Sciatic nerve (tissue), 2 donors: ENCODE results near the gene ISG20L2. TPM values are rescaled to one million over a fixed set of nuclear protein-coding genes. Genes with fewer than 3 reads are reported as not detected.

Source experiments
- ATAC-seq: fragments of 200-7000 bp; cut with Tn5 transposase; one replicate; pipeline ENCODE4 v1.9.1; 2020; ENCODE audit warnings: mild to moderate bottlenecking, moderate library complexity
- DNase-seq: peaks from one replicate; pipeline ENCODE4 v3.0.0-alpha.2; 2020; ENCODE audit warnings: low spot score
- intact Hi-C: fragments of 100-400 bp; cut with DNase I; formaldehyde crosslinking; loops from one replicate; pipeline ENCODE4 v1.14.2; 2022
- total RNA-seq: library from RNA; stranded (reverse); fragmentation: NEBNext Ultra II Directional; extraction: Animal tissue kit (Norgen Biotek cat#: 25700); gene quantifications from one replicate; pipeline ENCODE4 v1.2.1, GENCODE V29; 2021
- donor health status: DM: no; HTN: no; CAD: no.
- donor health status: DM: no; HTN: no; CAD: no.

ISG20L2 gene
- total RNA-seq, 1 donor from 2014 or later: 19.4 TPM

DNA sequence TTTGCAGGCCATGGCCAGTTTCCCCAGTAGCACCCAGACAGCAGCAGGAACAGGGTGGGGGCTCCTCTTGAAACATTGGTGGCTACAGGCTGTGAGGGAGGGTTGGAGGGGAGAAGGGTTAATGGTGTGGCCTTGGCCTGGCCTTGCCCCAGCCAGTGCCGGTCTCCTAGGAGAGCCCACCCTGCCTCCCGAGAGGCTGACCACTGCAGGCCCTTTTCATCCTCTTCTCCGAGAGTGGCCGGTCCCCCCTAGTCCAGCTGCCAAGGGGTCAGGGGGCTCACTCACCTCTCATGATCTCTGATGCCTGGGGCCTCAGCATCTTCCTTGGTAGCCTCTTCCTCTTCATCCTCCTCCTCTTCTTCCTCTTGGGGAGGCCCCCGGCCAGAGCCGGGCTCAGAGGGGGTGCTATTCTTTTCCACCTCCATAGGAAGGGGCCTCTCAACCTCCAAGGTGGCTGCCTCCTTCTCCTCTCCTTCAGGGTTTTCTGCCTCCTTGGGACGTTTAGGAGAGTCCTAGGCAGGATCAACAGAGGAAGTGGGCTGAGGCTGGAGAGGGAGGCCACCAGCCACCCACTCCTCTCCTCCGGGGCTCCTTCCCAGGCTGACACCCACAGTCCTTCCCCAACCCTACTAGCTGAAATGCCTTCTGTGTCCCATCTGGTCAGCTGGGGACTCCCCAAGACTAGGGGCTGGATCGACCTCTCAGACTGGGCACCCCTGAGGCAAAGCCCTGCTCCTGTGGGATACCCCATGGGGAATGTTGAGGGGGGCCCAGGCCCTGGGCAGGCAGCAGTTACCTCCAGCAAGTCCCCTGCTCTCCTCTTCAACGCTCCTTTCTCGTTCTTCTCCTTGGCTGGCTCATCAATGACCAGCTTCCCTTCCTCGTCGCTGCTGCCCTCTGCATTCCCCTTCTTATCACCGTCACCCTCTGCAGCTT is 15.1 kb upstream of the ISG20L2 start:
- intact Hi-C loops: loop anchor here (5.0 kb wide), 1 partner anchor 1511 kb away; no protein-coding TSS in a partner anchor
- no peak for ATAC-seq
- no peak for DNase-seq

GRCh38 chr1:156742801-156743200 is 14.2 kb upstream of the ISG20L2 start:
- intact Hi-C loops: loop anchor here (5.0 kb wide), 1 partner anchor 1510 kb away; no protein-coding TSS in a partner anchor
- no peak for ATAC-seq
- no peak for DNase-seq

DNA sequence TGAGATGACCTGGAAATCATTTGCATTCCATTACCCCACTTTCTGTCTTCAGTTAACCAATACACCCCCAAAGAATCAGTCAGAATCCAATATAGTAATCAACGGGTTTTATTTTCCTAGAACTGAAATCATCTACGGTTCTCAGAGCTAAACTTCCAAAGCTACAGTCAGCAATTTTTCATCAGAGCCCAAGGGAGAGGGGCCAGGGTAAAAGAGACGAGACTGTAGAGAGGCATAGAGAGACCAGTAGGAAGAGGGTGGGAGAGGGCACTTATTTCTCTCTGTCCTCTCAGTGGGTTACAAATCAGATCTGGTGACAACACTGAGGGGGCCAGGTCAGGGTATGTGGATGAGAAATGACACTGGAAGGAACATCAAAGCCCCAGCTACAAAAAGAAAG is 13.5 kb upstream of the ISG20L2 start:
- intact Hi-C loops: loop anchor here (5.0 kb wide), 1 partner anchor 1510 kb away; no protein-coding TSS in a partner anchor
- DNase-seq (no peak), ATAC-seq (no peak)

GRCh38 chr1:156741481-156741983 is 13.0 kb upstream of the ISG20L2 start:
- intact Hi-C loops: loop anchor here (5.0 kb wide), 1 partner anchor 1509 kb away; no protein-coding TSS in a partner anchor
- ATAC-seq (peak; percentile 2), DNase-seq (no peak)

DNA sequence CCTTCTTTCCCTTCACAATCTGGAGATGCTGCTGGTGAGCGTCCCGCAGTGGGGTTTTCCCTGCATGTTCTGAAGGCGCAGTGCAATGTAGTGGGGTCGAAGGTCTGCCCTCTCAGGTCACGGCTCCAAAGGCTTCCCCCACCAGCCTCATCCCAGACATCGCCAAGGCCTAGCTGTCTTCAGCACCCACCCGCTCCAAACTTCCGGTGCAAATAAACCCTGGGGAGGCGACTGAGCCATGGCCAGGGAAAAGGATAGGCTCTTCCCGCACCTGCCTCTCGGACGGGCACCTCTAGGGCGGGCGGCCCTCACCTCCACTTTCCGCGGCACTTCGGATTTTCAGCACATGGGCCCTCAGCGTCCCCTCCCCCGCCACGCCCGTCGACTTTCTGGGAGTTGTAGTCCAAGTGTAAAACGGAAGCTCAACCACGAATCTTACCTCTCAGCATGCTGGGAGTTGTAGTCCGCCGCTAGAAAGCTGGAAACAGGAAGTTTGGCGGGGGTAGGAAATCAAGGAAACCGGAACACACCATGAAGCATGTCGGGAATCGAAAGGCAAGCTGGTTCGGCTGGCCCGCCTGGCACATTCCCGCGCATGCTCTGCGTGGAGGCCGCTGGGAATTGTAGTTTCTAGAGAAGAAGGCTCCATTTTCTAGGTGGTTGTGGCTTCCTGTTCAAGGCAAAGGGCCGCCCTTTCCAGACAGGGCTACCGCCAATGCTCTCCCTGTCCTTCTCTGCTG is 12.3 kb upstream of the ISG20L2 start, which contains the start of gene MRPL24:
TSS of gene MRPL24 (minus strand) at position 348 of the 740 bp plus-strand sequence. CDS start 2,384 bp downstream, outside the sequence.
- peak; percentile 96 for ATAC-seq
- intact Hi-C loops: loop anchor here (5.0 kb wide), 1 partner anchor 1509 kb away; no protein-coding TSS in a partner anchor
- peak; percentile 97 for DNase-seq

DNA sequence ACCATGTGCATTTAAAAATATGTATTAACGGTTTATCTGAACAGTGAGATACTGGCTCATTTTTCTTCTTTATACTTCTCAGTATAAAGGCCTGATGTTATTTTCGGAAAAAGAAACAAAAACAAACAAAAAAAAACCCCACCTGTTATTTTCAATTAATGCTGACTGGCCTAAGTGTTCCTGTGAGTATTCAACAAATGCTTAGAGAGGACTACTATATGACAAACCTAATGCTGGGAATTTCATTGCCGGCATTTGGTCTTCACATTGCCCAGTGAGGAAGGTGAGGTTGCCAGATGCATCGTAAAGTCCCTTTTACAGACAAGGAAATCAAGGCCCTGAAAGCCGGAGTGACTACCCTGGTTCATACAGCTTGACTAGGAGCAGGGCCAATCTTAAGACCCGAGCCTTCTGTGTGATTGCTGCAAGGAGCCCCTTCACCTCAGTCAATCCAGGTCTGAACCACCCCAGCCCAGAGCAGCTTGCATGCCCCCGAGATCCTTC is 11.7 kb upstream of the ISG20L2 start:
- ATAC-seq: no peak

DNA sequence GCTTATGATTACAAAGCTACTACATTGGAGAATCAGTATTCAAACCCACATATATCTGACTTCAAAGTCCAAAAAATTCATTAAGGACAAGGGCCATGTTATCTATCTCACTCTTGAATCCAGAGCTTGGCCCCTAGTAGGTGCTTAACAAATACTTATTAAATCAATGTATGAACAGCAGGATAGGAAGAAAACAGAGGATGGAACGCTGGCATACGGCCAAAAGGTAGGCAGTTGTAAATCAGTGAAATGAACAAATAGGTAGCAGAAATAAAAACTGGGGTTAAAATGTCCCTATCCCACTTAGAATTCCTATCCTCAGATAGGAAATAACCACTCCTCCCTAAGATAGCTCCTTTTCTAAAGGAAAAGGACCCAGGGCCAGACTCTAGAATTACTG is 10.3 kb upstream of the ISG20L2 start:
- no peak for DNase-seq
- no peak for ATAC-seq
- intact Hi-C loops: loop anchor here (5.0 kb wide), 1 partner anchor 308 kb away; the partner anchor contains the start of gene ARHGEF11

More for the DNA sequence above, 11.7 kb upstream of the ISG20L2 start:
- no peak for DNase-seq
- intact Hi-C loops: loop anchor here (5.0 kb wide), 1 partner anchor 1508 kb away; no protein-coding TSS in a partner anchor

DNA sequence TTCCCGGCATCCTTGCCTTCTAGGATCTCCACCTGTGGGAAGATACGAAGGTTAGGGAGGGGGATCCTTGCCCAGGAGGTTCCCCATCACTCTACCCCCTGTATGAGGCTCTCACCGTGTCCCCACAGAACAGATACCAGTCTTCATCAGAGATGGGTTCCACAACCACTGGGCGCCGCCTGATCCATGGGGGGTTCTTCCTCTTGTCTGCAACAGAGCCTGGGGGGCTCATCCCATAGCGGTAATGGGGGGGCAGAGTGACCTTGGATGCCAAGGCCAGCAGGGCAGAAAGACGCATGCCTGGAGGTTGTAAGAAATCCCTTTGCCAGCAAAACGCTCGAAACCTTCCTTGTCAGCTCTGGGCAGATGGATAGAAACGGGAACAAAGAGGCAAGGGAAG is 9.8 kb upstream of the ISG20L2 start:
- intact Hi-C loops: loop anchor here (5.0 kb wide), 1 partner anchor 309 kb away; the partner anchor contains the start of gene ARHGEF11
- DNase-seq (no peak), ATAC-seq (no peak)

- intact Hi-C loops: no loop called here
- ATAC-seq (no peak), DNase-seq (no peak)
Observed at GRCh38 chr1:156733989-156734584, 5.5 kb upstream of the ISG20L2 start.

DNA sequence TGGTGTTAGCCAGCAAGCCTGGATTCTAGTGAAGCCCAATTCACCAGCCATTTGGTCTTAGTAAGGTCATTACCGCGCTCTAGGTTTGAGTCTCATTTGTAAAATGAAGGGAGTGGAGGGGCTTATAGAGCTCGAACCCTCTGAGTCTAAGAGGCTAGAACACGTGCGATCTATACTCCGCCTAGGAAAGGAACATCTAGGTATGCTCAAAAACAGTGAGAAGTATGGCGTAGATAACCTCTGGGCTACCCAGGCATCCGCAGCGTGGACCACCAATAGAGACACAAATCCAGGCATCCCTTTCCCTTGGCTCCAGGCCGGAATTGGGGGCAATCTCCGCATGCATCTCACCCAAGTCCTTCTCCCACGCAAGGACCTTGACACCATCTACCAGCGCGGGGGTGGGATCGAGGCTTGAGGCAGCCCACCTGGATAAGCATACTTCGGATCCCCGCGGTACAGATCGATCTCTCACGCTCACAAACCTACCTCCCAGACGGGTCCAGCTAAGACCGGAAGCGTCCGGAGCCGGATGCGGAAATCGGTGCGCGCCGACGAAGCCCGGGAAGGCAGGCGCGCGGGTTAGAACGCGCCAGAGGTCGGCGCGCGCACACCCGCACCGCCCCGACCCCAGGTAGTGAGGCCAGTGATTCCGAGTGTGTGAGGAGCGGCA is 504 bp downstream of the ISG20L2 start, which contains the start of gene METTL25B:
TSS of gene METTL25B (plus strand) at position 544 of the 673 bp plus-strand sequence. CDS start 636 bp downstream, outside the sequence.
- DNase-seq (peak; percentile 88), ATAC-seq (peak; percentile 82)
- intact Hi-C loops: no loop called here

DNA sequence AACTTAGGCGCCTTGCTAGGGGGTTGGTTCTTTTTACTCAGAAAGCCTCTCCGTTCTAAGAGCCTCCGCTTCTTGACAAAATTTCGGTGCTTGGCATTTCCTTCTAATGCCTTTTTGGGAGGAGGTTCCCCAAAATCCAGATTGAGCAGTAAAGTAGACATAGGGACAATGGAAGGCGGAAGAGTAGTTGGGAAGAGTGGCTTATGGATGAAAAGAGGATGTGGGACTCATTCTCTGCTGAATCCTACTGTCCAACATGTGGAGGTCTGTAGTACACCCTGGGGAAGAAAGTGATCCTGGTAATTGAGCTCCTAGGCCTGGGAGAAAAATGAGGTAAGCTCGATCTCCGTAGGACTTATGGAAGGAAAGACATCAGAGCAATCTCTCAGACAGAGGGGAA is 1.1 kb downstream of the ISG20L2 start:
- intact Hi-C loops: no loop called here
- DNase-seq: no peak
- no peak for ATAC-seq

GRCh38 chr1:156726549-156727226 is 1.9 kb downstream of the ISG20L2 start:
- DNase-seq (no peak), ATAC-seq (no peak)
- intact Hi-C loops: no loop called here

DNA sequence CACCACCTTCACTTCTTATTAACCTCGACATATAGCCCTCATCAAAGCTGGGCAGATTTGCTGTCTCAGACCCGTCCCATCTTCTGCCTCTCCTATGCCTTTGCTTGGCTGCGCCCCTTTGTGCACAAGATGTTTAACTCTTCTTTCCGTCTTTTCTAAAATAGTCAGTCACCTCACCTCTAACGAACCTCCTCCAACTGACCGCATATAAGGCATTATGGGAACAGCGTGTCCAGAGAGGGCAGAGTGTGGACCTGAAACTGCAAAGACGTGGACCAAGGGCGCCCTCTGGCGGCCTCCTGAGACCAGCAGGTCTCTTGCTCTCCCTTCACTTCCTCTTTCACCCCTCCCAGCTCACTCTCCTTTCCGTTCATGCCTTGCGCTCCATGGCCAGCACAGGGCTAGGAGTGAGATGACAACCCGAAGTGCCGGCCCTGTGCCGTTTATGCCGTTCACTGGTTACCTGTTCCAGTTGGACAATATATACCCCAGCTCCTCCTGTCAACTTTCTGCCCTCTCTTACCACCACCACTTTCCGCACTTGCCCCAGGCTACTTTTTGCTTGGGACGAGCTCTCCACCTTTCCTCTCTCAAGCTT is 2.8 kb downstream of the ISG20L2 start:
- intact Hi-C loops: loop anchor here (1.0 kb wide), 1 partner anchor 36 kb away; no protein-coding TSS in a partner anchor
- peak; percentile 79 for ATAC-seq
- peak; percentile 93 for DNase-seq

DNA sequence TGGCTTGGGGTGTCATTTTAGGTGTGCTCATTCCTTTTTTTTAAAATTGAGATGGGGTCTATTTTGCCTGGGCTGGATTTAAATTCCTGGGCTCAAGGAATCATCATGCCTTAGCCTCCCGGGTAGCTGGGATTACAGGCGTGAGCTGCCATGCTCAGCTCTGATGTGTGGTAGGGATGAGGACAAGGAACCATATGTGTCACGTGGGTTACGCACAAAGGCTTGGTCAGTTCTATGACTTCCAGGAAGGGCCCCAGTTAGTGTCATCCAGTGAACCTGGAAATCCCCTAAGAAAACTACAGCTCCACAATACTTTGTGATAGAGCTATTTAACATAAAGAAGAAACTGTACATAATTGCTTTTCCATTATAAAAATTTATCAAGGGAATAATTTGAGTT is 7.0 kb downstream of the ISG20L2 start:
- no peak for ATAC-seq
- no peak for DNase-seq
- intact Hi-C loops: no loop called here

DNA sequence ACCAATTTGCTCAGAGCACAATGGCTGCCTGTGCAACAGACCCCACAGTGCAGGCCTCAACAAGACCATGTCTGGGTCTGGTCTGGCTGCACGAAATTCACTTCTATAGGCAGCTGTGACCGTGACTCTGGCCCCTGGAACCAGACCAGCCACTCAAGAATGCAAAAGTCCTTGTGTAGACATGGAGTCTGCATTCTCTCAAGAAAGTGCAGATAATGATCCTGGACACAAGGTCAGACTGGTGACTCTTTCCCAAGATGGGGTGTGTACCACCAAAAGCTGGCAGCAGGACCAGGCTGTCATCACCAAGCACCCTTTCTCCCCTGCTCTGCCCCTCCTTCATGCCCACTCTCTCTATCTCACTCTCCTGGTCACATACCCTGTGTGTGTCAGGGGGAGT is 7.4 kb downstream of the ISG20L2 start:
- ATAC-seq (no peak), DNase-seq (no peak)
- intact Hi-C loops: no loop called here

GRCh38 chr1:156717351-156717750 is 11.2 kb downstream of the ISG20L2 start:
- ATAC-seq (no peak), DNase-seq (no peak)
- intact Hi-C loops: no loop called here

GRCh38 chr1:156714830-156715229 is 13.7 kb downstream of the ISG20L2 start:
- no peak for ATAC-seq

More at GRCh38 chr1:156714830-156715229, 13.7 kb downstream of the ISG20L2 start:
- intact Hi-C loops: no loop called here
- DNase-seq: no peak
